Measurements from ENCODE around the gene HTT. TPM values are rescaled to one million over a fixed set of nuclear protein-coding genes. Genes with fewer than 3 reads are reported as not detected.
A peak's percentile ranks its signal among the peaks of the same experiment; 100 is the strongest.

The HTT gene
- total RNA-seq, 2 experiments from 2014 or later, result 72.0 to 83.7 TPM

- ChIA-PET CTCF (interaction anchor here (0.9 kb wide), 1 partner anchor 86 kb away, joined by 3 read pairs; no protein-coding TSS in a partner anchor), POLR2A (no interaction called here)
- Mint-ChIP-seq H3K36me3 (ENCODE audit: low read depth) (no peaks in the 10 kb centered on the region), H3K27ac (no peak overlapping the region), H3K27me3 (peaks cover 26% of the 10 kb centered on the region), H3K4me1 (peaks cover 2% of the 10 kb centered on the region), H3K9me3 (peaks cover 3% of the 10 kb centered on the region), H3K4me3 (no peak overlapping the region)
- DNase-seq, result no peak
Observed at GRCh38 chr4:3286335-3287175, 212.1 kb downstream of the HTT start.

DNA sequence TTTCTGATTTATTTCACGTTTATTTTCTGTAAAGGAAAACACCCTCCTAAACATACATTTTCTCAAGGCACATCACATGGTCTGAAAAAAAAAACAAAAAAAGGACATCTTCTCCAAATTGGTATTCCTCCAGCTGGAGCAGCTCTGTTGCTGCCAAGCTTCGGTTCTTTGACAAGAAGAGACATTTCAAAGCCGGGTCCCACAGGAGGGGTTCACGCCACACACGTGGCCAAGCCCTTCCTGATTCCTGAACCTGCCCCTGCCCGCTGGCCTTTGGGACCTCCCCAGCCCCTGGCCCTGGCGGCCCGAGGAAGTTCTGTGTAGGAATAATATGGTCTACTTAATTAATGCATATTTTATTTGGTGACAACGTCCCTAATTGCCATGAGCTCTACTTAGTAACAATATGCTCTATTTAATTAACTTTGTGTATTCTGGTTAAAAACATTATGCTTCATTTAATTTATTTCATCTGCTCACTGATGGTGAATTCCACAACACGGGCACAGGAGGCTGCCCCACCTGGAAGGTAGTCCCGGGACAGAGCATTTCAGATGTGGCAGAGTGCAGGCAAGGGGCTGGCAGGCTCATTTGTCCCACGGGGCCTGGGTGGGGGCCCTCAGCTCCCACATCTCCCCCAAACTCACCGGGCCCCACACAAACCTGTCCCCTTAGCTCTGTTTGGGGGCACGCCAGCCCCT, 212.9 kb downstream of the HTT start:
- H3K27me3 Mint-ChIP-seq, result peaks cover 31% of the 10 kb centered on the region
- H3K27ac Mint-ChIP-seq, result no peak overlapping the region
- no peak overlapping the region for H3K4me3 Mint-ChIP-seq
- H3K4me1 Mint-ChIP-seq, result peaks cover 6% of the 10 kb centered on the region
- CTCF ChIA-PET, result interaction anchor here (0.9 to 1.2 kb wide), 2 partner anchors 78 to 87 kb away, joined by 3 read pairs; no protein-coding TSS in a partner anchor
- POLR2A ChIA-PET, result no interaction called here
- no peaks in the 10 kb centered on the region for H3K9me3 Mint-ChIP-seq
- H3K36me3 Mint-ChIP-seq (ENCODE audit: low read depth), result no peaks in the 10 kb centered on the region
- DNase-seq, result no peak

- Mint-ChIP-seq H3K36me3 (ENCODE audit: low read depth) (no peaks in the 10 kb centered on the region), H3K4me3 (no peak overlapping the region), H3K9me3 (no peaks in the 10 kb centered on the region), H3K4me1 (peaks cover 6% of the 10 kb centered on the region), H3K27me3 (peaks cover 31% of the 10 kb centered on the region), H3K27ac (no peak overlapping the region)
- POLR2A ChIA-PET, result no interaction called here
- no peak for DNase-seq
- CTCF ChIA-PET, result interaction anchor here (1.2 kb wide), 1 partner anchor 78 kb away, joined by 3 read pairs; no protein-coding TSS in a partner anchor
Observed at GRCh38 chr4:3287972-3288570, 213.6 kb downstream of the HTT start.

- POLR2A ChIA-PET, result no interaction called here
- CTCF ChIA-PET, result interaction anchor here (1.2 kb wide), 1 partner anchor 79 kb away, joined by 3 read pairs; no protein-coding TSS in a partner anchor
- Mint-ChIP-seq H3K27ac (no peak overlapping the region), H3K4me3 (no peak overlapping the region), H3K27me3 (peaks cover 33% of the 10 kb centered on the region), H3K9me3 (no peaks in the 10 kb centered on the region), H3K36me3 (ENCODE audit: low read depth) (no peaks in the 10 kb centered on the region), H3K4me1 (peaks cover 9% of the 10 kb centered on the region)
- no peak for DNase-seq
Observed at GRCh38 chr4:3288571-3289094, 214.2 kb downstream of the HTT start.

DNA sequence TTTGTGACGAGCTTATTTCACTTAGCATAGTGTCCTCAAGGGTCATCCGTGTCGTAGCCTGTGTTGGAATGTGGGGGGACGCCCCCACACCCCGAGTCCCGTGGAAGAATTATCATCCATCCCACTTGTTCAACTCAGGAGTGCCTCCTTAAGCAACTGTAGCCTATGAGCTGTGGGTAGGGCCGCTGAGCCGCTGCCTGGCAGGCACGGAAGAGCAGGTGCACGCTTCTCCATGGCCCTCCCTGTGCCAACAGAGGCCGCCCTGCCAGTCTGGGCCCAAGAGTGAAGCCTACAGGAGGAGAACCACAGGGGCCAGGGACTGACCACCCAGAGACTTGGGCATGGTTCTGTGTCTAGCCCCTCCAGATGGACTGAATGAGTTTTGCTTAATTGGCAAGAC, 216.0 kb downstream of the HTT start:
- no peak for DNase-seq
- Mint-ChIP-seq H3K36me3 (ENCODE audit: low read depth) (no peaks in the 10 kb centered on the region), H3K27ac (no peak overlapping the region), H3K4me1 (peaks cover 17% of the 10 kb centered on the region), H3K27me3 (peaks cover 45% of the 10 kb centered on the region), H3K4me3 (no peak overlapping the region), H3K9me3 (no peaks in the 10 kb centered on the region)
- ChIA-PET POLR2A (no interaction called here), CTCF (no interaction called here)

- H3K27me3 Mint-ChIP-seq, result peaks cover 45% of the 10 kb centered on the region
- no peak overlapping the region for H3K27ac Mint-ChIP-seq
- no peak for DNase-seq
- ChIA-PET CTCF (interaction anchor here (1.1 kb wide), 1 partner anchor 33 kb away, joined by 3 read pairs; no protein-coding TSS in a partner anchor), POLR2A (no interaction called here)
- H3K4me1 Mint-ChIP-seq, result peaks cover 17% of the 10 kb centered on the region
- H3K9me3 Mint-ChIP-seq, result no peaks in the 10 kb centered on the region
- H3K36me3 Mint-ChIP-seq (ENCODE audit: low read depth), result no peaks in the 10 kb centered on the region
- no peak overlapping the region for H3K4me3 Mint-ChIP-seq
Observed at GRCh38 chr4:3290889-3291321, 216.4 kb downstream of the HTT start.

DNA sequence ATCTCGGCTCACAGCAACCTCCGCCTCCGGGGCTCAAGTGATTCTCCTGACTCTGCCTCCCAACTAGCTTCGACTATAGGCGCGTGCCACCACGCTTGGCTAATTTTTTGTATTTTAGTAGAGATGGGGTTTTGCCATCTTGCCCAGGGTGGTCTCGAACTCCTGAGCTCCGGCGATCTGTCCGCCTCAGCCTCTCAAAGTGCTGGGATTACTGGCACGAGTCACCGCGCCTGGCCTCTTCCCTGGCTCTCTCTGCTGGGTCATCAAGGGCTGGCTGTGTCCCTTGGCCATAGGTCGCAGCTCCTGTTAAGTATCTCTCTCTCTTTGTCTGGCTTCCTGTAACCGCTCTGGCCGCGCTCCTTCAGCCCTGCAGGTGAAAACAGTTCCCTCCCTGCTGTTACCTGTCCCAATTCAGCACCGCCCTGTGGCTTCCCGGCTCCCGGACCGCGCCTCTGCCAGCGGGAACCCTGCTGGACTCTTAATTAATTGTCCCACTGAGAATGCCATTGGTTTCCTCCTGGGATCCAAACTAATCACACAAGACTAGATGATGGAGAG, 217.0 kb downstream of the HTT start:
- ChIA-PET POLR2A (no interaction called here), CTCF (interaction anchor here (0.6 to 1.1 kb wide), 2 partner anchors 32 to 60 kb away, joined by 3 read pairs; no protein-coding TSS in a partner anchor)
- H3K9me3 Mint-ChIP-seq, result no peaks in the 10 kb centered on the region
- H3K27me3 Mint-ChIP-seq, result peaks cover 50% of the 10 kb centered on the region
- no peak overlapping the region for H3K27ac Mint-ChIP-seq
- H3K4me1 Mint-ChIP-seq, result peaks cover 17% of the 10 kb centered on the region
- no peaks in the 10 kb centered on the region for H3K36me3 Mint-ChIP-seq (ENCODE audit: low read depth)
- H3K4me3 Mint-ChIP-seq, result peak overlapping the region; percentile 74
- DNase-seq, result no peak

DNA sequence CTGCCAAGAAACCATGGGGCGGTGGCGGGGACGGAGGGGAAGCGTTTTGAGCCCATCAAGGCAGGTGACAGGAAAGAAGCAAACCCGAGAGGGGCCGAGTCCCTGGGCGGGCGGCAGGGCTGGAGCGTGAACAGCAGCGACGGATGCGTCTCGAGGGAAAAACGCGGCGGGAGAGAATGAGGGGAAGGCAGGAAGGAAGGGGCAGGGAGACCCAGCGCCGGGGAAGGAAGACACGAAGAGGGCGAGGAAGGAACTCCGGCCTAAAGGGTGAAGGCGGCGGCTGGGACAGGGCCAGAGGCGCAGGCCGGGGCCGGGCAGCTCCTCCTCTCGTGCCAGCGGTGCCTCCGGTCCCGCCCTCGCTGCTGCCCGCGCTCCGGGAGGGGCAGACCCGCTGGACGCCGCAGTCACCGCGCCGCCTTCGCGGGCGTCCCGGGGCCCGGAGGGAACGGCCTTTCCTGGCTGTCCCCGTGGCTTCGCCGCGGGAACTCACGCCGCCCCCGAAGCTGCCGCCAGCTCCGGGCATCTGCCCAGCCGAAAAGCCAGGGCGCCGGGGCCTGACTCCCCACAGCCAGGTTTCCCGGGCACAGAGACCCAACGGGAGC, 217.6 kb downstream of the HTT start:
- ChIA-PET POLR2A (no interaction called here), CTCF (interaction anchor here (0.6 to 1.1 kb wide), 2 partner anchors 32 to 60 kb away, joined by 3 read pairs; no protein-coding TSS in a partner anchor)
- Mint-ChIP-seq H3K9me3 (no peaks in the 10 kb centered on the region), H3K27me3 (peaks cover 50% of the 10 kb centered on the region), H3K36me3 (ENCODE audit: low read depth) (no peaks in the 10 kb centered on the region), H3K4me3 (peak overlapping the region; percentile 74), H3K4me1 (peaks cover 17% of the 10 kb centered on the region), H3K27ac (no peak overlapping the region)
- peak; percentile 22 for DNase-seq

GRCh38 chr4:3292571-3293400, 218.3 kb downstream of the HTT start, which contains the start of gene RGS12:
RGS12 (plus strand) TSS chr4:3293021; CDS start chr4:3316171, 23,150 bp downstream.
- Mint-ChIP-seq H3K27me3 (peaks cover 54% of the 10 kb centered on the region), H3K4me3 (peak within 1 kb of the TSS; percentile 74), H3K9me3 (no peaks in the 10 kb centered on the region), H3K36me3 (ENCODE audit: low read depth) (no peaks in the 10 kb centered on the region), H3K27ac (peak within 1 kb of the TSS; percentile 70), H3K4me1 (peaks cover 17% of the 10 kb centered on the region)
- DNase-seq, result peak; percentile 85
- CTCF ChIA-PET, result no interaction called here
- POLR2A ChIA-PET, result no interaction called here
